NCI-H524 treated with DMSO at 0.1 percent for 48 hours (cell line): Measurements from ENCODE around the gene PAK2.
"Not testable (repeated sequence)": the region's sequence is repeated elsewhere in the genome, so short reads cannot be mapped to it uniquely, and the experiment has no call there.

Source experiments
- DNase-seq: peaks from one replicate; lab custom pipeline; 2025; lab: John Stamatoyannopoulos, UW

Gene PAK2

DNA sequence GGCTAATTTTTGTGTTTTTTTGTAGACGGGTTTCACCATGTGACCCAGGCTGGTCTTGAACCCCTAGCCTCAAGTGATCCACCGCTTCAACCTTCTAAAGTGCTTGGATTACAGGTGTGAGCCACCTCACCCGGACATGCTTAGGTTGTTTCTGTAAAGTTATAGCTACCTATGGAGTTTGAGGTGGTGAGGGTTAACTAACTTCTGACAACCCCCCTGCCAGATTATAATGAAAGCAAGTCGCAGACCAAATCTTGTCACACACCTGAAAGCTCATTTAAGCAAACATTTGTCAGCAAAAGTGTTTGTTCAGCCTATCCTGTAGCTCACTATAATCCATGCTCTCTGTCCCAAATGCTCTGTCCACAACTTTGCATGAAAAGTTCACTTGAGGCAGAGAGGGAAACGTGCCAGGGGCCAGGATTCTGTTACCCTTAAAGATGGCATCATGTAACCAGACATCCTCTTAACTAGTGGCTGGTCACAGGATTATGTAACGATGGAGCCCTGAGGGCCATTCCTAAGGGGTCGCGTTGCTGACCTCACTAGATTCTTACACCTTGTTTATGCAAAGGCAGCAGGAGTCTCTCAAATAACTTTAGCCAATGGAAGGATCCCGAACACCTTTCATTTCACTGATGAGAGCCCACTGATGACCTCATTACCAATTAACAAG lies 103.9 kb downstream of the PAK2 start:
- no peak for DNase-seq

DNA sequence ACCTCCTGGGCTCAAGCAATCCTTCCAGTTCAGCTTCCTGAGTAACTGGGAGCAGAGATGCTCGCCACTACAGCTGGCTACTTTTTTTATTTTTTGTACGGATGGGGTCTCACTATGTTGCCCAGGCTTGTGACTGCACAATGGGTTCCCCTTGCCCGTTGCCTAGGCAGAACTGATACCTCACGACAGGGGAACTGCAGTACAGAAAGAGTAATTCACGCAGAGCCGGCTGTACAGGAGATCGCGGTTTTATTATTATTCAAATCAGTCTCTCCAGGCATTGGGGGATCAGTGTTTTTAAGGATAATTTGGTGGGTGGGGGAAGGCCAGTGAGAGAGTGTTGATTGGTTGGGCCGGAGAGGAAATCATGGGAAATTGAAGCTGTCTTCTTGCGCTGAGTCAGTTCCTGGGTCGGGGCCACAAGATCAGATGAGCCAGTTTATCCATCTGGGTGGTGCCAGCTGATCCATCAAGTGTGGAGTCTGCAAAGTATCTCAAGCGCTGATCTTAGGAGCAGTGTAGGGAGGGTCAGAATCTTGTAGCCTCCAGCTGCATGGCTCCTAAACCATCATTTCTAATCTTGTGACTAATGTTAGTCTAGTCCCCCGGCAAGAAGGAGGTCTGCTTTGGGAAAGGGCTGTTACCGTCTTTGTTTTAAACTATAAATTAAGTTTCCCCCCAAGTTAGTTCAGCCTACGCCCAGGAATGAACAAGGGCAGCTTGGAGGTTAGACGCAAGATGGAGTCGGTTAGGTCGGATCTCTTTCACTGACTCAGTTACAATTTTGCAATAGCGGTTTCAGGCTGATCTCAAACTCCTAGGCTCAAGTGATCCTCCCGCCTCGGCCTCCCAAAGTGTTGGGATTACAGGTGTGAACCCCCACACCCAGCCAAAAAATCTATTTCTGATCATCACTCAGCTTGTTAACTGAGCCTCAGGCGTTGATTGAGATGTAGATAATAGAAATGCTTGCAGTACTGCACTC lies 104.9 kb downstream of the PAK2 start:
- not testable (repeated sequence) for DNase-seq

DNA sequence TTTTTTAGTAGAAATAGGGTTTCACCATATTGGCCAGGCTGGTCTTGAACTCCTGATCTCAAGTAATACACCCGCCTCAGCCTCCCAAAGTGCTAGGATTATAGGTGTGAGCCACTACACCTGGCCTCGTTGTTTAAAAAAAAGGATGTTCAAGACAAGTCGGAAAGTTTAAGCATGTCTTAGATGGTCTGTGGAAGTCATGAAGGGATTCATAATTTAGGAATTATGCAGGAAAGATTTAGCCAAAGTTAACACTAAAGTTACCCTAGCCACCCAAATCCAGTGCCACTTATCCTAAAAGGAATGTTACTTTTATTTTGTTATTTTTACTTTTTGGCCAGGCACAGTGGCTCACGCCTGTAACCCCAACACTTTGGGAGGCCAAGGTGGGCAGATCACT lies 108.7 kb downstream of the PAK2 start:
- DNase-seq = not testable (repeated sequence)

DNA sequence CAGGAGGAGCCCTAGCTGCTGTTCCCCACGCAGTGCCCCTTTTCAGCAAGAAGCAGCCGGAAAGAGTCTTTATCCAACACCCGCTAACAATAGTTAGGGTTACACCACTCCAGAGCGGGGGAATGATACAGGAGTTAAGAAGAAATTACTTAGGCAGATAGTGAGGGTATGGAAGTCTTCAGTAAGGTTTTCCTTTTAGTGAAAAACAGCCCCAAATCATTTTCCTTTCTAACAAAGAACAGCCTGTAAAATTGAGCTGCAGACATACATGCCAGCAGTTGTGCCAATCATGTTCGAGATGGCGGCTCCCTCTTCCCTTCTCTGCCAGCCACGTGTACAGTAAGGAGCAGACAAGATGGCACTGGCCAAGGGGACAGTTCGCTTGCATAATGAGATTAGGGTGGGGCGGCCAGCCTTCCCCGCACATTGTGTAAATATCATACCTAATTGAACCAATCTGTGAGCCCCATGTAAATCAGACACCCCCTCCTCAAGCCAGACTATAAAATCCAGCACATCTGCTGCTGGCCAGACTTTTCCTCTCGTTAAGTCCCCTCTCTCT lies 109.6 kb downstream of the PAK2 start:
- peak; percentile 63 for DNase-seq

DNA sequence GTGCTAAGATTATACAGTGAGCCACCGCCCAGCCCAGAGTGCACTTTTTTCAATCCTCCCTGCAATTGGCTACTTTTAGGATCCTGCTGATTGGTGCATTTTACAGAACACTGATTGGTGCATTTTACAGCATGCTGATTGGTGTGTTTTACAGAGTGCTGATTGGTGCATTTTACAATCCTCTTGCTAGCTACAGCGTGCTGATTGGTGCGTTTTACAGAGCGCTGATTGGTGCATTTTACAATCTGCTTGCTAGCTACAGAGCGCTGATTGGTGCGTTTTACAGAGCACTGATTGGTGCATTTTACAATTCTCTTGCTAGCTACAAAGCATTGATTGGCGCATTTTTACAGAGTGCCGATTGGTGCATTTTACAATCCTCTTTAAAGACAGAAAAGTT lies 123.3 kb downstream of the PAK2 start:
- not testable (repeated sequence) for DNase-seq

DNA sequence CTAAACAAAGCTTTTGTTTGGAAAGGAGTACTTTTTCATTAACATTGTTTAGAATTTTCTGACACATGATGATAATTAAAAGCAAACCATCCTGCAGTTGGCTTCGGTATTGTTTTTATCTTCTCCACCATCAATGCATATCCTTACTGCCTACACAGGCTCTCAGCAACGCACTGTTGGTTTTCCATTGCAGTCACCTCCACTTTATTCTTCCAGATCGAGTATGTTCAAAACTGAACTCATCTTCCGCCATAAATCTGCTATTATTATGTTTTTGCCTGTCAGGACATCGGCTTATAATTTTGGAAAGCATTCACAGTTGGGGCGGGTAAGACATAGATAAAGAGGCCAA lies 127.5 kb downstream of the PAK2 start:
- DNase-seq = no peak

DNA sequence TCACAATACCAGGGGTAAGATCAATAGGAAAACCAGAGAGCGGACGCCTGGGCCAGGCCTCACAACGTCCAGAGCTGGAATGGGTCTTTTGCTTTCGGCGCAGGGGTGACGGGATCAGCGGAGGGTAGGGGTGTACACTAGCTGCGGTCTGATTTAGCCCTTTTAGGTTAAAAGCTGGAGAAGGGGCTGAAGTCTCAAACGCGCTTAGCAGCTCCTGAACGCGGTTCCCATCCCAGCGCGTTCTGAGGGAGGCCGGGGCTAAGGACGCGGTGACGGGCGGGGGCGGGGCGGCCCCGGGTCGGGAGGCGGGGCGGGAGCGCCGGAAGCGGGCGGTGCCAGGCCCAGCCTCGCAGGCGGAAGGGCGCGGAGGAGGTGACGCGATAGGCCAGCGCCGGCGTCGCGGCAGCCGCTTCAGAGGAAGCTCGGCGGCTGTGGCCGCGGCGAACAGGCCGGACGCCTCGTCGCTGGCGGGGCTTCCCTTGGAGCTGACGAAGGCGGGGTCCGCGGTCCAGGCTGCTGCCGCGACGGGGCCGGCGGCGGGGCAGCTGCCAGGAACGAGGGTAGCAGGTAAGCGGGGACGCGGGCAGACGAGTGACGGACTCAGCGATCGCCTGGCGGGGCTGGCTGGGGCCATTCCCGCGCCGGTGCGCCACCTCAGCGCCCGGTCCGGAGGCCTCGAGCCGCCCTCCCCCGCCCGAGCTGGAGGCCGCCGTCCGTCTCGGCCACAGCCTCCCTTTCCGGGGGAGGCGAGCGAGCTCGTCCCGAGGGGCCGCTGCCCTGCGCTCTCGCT lies 128.0 kb downstream of the PAK2 start, which contains the start of gene SENP5:
Gene SENP5, plus strand, starts transcription at position 414 of the 790 bp plus-strand sequence. CDS start 17,262 bp downstream, outside the sequence.
- peak; percentile 17 for DNase-seq

DNA sequence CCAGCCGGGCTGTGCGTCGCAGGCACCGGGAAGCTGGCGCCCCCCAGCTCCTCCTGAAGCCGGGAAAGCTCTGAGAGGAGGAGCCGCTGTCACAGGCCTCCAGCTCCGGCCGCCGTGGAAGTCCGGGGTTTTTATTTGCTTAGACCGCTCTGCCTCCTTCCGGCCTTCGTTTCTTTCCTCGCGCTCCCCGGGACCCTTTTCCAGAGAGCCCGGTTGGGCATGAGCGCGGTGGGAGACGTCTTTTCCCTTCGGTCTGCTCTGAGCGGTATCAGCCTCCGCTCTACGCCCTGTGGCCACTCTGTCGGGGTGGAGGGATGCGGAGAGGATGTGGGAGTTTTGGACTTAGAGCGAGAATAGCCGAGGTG lies 128.6 kb downstream of the PAK2 start:
- DNase-seq = no peak

DNA sequence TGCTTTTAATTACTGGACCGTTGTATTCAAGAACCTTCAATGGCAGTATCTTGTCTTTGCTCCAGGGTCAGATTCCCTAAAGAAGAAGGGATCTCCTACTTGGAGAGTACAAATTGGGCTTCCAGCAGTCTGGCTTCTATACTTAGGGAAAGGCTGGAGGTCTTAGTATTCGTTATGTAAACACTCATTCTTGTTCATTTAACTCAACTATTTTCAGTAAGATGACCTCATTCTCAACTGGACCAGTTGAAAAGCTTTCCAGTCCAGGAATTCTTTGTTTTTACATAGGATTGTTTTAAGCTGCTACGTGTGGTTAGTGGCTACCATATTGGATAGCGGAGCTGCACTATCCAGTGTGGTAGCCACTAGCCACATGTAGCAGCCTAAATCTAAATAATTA lies 132.7 kb downstream of the PAK2 start:
- no peak for DNase-seq

DNA sequence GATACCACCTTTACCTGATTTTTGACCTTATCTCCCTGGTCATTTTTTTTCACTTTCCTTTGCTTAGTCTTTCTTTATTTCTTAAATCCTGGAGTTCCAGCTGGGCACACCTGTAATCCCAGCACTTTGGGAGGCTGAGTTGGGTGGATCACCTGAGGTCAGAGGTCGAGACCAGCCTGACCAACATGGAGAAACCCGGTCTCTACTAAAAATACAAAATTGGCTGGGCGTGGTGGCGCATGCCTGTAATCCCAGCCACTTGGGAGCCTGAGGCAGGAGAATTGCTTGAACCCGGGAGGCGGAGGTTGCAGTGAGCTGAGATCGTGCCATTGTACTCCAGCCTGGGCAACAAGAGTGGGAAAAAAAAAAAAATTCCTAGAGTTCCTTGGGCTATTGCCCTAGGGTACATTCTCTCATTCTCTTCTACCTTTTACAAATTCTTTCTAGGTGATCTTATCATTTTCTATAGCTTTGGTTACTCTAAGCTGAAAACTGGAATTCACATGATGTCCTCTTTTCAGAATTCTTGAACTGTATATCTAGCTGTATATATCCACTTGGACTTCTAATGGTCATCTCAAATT lies 134.9 kb downstream of the PAK2 start:
- DNase-seq = not testable (repeated sequence)

DNA sequence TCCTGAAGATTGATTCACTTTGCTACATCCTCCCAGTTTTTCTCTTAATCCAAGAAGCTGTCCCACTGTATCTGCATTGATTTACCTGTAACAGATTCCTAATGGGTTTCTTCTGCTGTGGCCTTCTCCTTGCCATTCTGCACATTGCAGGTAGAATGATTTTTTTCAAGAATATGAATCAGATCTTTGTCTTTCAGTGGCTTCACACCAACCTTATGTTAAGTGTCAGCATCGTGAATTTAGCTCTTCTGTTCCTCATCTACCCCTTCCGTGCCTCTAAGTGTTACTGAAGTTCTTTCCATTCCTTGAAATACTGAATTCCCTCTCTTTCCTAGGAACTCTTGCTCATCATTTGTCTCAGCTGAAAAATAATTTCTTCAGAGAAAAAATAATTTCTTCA lies 135.6 kb downstream of the PAK2 start:
- no peak for DNase-seq
